GM19043 (cell line): Measurements from ENCODE around the gene SBNO2.

Experiments used
- ATAC-seq: cut with Tn5 transposase; IDR thresholded peaks from one replicate; pipeline ENCODE4 v1.9.1; 2021; ENCODE audit warnings: low read depth; ENCODE audit not compliant: unreplicated experiment

Gene SBNO2

DNA sequence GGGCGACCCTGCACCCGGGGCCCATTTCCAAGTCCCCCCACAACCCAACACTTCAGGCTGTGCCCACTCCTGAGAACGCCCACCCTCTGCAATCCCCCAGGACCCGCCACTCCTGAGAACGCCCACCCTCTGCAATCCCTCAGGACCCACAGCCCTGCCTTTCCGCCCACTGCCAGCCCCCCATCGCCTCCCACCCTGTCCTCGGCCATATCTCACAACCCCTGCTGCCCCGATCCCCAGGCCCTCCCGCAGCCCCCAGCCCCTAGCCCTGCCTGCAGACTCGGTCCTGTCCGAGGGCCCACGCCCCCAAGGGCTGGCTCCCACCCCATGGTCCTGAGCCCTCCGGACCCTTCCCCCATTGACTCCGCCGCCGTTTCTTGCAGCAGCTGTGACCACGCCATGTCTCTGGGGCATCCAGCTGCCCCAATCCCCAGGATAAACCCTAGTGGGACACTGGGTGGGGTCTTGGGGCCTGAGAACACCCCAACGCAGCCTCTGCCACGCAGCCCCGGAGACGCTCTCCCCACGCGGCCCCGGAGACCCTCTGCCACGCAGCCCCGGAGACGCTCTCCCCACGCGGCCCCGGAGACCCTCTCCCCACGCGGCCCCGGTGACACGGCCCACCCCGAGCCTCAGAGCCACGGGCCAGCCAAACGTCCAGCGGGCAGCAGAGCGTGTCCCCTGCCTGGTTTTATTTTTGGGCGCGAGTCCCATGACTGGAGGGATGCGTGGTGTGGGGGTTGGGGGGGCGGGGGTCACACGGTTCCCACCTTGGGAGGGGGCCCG is 17.0 kb downstream of the SBNO2 start:
- no peak for ATAC-seq

- ATAC-seq = no peak
Observed at GRCh38 chr19:1156305-1156801, 17.7 kb downstream of the SBNO2 start.

- no peak for ATAC-seq
Observed at GRCh38 chr19:1155352-1156304, 18.4 kb downstream of the SBNO2 start.

GRCh38 chr19:1154731-1155351 is 19.2 kb downstream of the SBNO2 start:
- ATAC-seq = no peak

DNA sequence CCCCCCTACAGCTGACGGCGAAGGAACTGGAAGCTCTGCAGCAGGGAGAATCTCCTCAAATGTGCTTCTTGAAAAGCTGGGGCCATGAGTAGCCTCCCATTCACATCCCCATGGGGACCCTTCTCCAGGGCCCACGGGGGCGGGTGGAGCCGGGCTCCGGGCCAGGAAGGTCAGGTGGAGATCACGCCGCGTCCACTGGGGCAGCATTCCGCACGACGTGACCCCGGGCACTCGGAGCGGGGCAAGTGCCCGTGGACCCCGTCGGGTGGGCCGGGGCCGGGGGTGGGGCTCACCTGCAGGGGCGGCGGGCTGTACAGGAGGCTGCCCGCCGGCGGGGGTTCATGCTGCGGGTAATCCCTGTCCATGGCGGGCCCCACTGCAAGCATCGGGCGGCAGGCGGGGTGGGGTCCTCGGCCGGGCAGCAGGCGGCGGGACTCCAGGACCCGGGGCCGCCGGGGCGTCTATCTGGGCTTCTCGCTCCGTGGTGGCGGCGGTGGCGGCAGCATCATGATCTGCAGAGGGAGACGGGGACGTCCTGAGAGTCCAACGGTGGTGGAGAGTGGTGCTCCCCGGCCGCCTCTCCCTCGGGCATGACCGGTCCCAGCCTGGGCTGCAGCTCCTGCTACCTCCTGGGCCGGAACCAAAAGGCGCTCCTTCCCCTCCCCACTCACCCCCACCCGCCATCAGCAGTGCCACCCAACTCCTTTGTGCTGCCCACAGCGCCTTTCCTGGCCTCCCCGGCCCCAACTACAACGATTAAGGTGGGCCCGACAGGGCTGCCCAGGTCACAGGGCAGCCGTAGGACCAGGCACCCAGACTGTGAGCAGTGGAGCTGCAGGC is 20.0 kb downstream of the SBNO2 start:
- ATAC-seq = no peak

GRCh38 chr19:1151917-1152587 is 22.0 kb downstream of the SBNO2 start:
- ATAC-seq = no peak

DNA sequence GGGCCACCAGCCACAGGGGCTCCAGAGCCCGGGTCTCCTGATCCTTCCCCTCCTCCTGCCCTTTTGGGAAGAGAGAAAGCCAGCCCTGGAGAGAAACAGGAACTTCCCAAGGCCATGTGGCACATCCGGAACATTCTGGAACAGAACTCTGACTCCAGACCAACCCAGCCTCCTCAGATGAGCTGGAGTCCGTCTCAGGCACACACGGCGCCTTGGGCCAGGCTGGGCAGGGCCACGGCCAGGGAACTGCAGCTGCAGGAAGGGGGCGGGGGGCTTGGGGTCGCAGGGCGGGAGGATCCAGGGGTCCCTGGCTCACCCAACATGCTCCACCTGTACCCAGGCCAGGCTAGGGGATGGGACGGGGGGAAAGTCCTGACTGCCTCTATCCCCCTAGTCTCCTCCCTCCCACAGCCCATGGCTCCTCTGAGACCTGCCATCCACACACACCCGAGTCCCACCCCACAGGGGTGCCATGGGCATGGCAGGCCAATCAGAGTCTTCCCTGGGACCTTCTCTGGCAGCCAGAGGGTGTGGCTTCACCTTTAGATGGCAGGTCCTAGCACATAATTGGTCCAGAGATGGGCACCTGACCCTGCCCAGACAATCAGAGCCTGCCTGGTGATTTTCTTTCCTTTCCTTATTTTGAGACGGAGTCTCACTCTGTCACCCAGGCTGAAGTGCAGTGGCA is 22.9 kb downstream of the SBNO2 start:
- no peak for ATAC-seq

DNA sequence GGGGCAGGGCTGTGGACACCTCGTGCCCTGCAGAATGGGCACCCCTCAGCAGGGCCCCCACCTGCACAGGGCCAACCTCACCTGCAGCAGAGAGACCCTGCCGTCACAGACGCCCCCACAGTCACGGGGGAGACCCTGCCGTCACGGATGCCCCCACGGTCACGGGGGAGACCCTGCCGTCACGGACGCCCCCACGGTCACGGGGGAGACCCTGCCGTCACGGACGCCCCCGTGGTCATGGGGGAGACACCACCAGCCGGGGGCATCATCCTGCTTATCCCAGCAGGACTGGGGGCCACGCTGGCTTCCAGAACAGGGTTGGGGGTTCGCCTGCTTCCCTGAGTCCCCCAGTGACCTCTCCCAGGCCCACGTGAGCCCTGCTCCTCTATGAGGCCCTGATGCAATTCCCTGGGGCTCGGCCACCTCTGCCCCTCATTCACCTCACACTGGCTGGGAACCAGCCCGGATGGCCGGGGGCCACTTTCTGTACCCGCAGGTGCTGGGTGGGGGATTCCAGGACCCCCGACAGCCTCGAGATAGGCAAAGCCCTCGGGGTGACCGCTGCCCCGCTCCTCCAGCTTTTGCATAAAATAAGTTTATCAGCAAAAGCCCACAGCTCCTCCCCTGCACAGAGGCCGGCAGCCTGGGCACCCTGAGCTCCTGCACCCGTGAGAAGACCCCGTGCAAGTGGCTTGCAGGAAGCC is 23.6 kb downstream of the SBNO2 start:
- ATAC-seq = no peak

- ATAC-seq = no peak
Observed at GRCh38 chr19:1149259-1150045, 24.6 kb downstream of the SBNO2 start.

GRCh38 chr19:1147934-1148549 is 26.0 kb downstream of the SBNO2 start:
- ATAC-seq = no peak

DNA sequence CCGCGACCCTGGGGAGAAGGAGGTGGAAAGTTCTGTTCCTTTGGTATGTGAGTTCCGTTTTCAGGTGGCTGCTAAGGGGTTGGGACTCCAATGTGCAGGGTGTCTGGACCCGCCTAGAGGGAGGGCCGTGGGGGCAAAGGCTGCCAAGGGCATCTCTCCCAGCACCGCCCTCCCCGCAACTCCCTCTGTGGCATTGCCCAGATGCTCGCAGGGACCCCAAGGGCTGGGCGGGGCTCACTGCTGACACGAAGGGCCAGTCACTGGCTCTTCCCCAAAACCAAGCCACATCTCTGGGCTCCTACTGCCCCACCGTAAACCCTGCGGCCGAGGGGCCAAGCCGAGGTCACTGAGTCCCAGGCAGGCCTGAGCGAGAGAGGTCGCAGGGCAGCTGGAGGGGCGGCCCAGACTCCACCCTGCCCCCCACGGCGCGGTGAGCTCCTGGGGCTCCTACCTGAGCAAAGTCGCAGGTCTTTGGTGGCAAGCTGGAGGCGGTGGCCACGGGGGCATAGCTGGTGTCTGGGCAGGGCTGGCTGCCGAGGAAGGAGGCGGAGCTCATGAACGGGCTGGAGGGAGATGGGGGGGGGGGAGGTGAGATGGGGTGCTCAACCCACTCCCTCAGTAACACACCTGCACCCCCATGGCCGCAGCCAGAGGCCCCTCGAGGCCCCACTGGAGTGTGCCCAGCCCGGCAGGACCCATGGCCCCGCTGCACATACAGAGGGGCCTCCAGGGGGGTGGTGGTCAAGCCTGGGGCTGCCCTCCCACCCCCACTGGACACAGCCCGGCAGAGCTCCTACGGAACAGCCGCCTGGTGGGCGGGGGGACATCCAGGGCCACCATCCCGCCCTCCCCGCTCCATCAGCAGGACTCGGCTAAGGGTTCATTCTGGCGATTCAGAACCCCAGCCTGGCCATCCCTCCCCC is 26.9 kb downstream of the SBNO2 start:
- no peak for ATAC-seq

DNA sequence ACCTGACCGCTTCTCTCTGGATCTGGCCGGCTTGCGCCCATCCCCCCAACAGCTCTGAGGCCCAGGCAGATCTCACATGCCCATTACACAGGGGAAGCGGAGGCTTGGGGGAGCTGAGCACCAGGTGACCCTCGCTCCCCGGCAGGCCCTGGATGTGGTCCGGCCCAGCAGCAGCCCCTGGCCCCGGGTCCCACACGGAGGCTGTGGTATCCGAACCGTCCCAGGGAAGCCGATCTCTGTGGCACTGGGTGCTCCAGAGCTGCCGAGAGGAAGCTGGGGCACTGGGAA is 27.7 kb downstream of the SBNO2 start:
- ATAC-seq = no peak

DNA sequence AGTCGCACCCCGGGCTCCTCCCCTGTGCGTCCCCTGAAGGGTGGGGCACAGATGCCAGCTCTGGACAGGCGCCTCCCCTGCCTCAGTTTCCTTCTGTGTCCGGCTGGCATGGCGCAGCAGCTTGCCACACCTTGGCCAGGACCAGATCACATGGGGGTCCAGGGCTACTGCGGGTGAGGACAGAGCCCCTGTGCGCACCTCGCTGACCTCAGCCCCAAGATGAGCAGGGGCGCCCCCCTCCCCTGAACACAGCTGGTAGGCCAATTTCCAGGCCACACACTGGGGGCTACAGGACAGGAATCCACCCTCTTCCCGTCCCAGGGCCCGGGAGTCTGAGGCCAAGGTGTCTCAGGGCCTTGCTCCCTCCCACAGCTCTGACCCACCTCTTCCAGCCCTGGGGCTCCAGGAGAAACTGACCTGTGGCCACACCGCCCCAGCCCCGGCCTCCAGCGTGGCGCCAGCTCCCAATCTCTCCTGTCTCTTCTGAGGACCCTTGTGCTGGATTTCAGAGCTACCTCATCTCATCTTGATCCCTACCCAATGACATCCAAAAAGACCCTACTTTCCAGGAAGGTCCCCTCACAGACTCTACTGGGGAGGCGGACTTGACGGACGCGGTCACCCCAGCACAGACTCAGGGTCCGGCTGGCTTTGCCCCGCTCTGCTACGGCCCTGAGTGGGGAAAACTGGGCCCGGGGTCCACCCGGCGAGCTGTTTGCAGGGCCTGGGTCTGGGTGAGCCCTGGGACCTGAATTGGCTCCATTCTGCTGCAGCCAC is 28.2 kb downstream of the SBNO2 start:
- no peak for ATAC-seq

DNA sequence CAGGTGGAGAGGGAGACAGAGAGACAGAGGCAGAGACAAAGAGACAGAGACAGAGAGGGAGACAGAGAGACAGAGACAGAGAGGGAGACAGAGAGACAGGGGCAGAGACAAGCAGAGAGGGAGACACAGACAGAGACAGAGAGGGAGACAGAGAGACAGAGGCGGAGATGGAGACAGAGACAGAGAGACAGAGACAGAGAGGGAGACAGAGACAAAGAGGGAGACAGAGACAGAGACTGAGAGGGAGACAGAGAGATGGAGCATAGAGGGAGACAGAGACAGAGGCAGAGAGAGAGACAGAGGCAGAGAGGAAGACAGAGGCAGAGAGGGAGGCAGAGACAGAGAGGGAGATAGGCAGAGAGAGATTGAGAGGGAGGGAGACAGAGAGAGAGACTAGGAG is 29.3 kb downstream of the SBNO2 start:
- no peak for ATAC-seq

GRCh38 chr19:1143828-1144399 is 30.2 kb downstream of the SBNO2 start:
- ATAC-seq = no peak
